Parathyroid adenoma (tissue), 2 donors: ENCODE results near the gene RNU4-1.

ENCODE experiments used
- H2AFZ ChIP-seq: fragments of 300-600 bp; sonication (generic); one replicate; pipeline ENCODE4 v1.7.0; 2017; ENCODE audit warnings: antibody characterized with exemption, mild to moderate bottlenecking
- H3K27ac ChIP-seq: fragments of 300-600 bp; sonication (generic); one replicate; pipeline ENCODE4 v1.7.0; 2017
- H3K27me3 ChIP-seq: fragments of 300-600 bp; sonication (generic); one replicate; pipeline ENCODE4 v1.7.0; 2017; ENCODE audit warnings: low read length; ENCODE audit not compliant: control insufficient read depth, insufficient read depth
- H3K36me3 ChIP-seq: fragments of 300-600 bp; sonication (generic); one replicate; pipeline ENCODE4 v1.7.0; 2017; ENCODE audit warnings: low read length; ENCODE audit not compliant: control insufficient read depth, insufficient read depth
- H3K4me1 ChIP-seq: fragments of 300-600 bp; sonication (generic); one replicate; pipeline ENCODE4 v1.7.0; 2017; ENCODE audit warnings: control low read depth
- H3K4me2 ChIP-seq: fragments of 300-600 bp; sonication (generic); one replicate; pipeline ENCODE4 v1.7.0; 2017; ENCODE audit warnings: low read length
- H3K4me3 ChIP-seq: fragments of 300-600 bp; sonication (generic); one replicate; pipeline ENCODE4 v1.7.0; 2017; ENCODE audit warnings: low read depth, low read length
- H3K79me2 ChIP-seq: fragments of 300-600 bp; sonication (generic); one replicate; pipeline ENCODE4 v1.7.0; 2017; ENCODE audit warnings: control low read depth
- H3K9ac ChIP-seq: fragments of 300-600 bp; sonication (generic); one replicate; pipeline ENCODE4 v1.7.0; 2017; ENCODE audit warnings: mild to moderate bottlenecking
- H3K9me3 ChIP-seq: fragments of 300-600 bp; sonication (generic); one replicate; pipeline ENCODE4 v1.7.0; 2017; ENCODE audit warnings: low read length; ENCODE audit not compliant: control insufficient read depth
- CTCF ChIP-seq: fragments of 300-600 bp; sonication (generic); IDR thresholded peaks from one replicate; pipeline ENCODE4 v1.7.0; 2017; ENCODE audit warnings: antibody characterized with exemption, mild to moderate bottlenecking
- donor health status: primary hyperparathyroidism.

RNU4-1 gene

GRCh38 chr12:120317224-120318105 lies 24.4 kb upstream of the RNU4-1 start:
- Histone ChIP-seq H3K79me2 (no peaks in the 10 kb centered on the region), H2AFZ (peak overlapping the region; percentile 89), H3K4me2 (peak overlapping the region; percentile 92), H3K36me3 (no peaks in the 10 kb centered on the region), H3K27ac (peak overlapping the region; percentile 84), H3K9ac (peak overlapping the region; percentile 16), H3K4me1 (peaks cover 6% of the 10 kb centered on the region), H3K4me3 (peak overlapping the region; percentile 72), H3K27me3 (no peaks in the 10 kb centered on the region), H3K9me3 (no peaks in the 10 kb centered on the region)
- peak; percentile 74 for TF ChIP-seq CTCF

- TF ChIP-seq CTCF: no peak
- H3K4me1 ChIP-seq: peaks cover 6% of the 10 kb centered on the region
- peak overlapping the region; percentile 84 for H3K27ac ChIP-seq
- peak overlapping the region; percentile 89 for H2AFZ ChIP-seq
- H3K4me2 ChIP-seq: peak overlapping the region; percentile 92
- no peaks in the 10 kb centered on the region for H3K9me3 ChIP-seq
- H3K79me2 ChIP-seq: no peaks in the 10 kb centered on the region
- H3K9ac ChIP-seq: peak overlapping the region; percentile 16
- no peaks in the 10 kb centered on the region for H3K27me3 ChIP-seq
- peak overlapping the region; percentile 72 for H3K4me3 ChIP-seq
- H3K36me3 ChIP-seq: no peaks in the 10 kb centered on the region
Observed at GRCh38 chr12:120316798-120317223, 23.8 kb upstream of the RNU4-1 start.

GRCh38 chr12:120314220-120314619 lies 21.2 kb upstream of the RNU4-1 start:
- no peaks in the 10 kb centered on the region for H3K9me3 ChIP-seq
- no peaks in the 10 kb centered on the region for H3K27me3 ChIP-seq
- no peak overlapping the region for H3K4me3 ChIP-seq
- H2AFZ ChIP-seq: no peak overlapping the region
- TF ChIP-seq CTCF: no peak
- peaks cover 6% of the 10 kb centered on the region for H3K4me1 ChIP-seq
- H3K36me3 ChIP-seq: no peaks in the 10 kb centered on the region
- H3K79me2 ChIP-seq: no peaks in the 10 kb centered on the region
- no peak overlapping the region for H3K27ac ChIP-seq
- no peak overlapping the region for H3K4me2 ChIP-seq
- H3K9ac ChIP-seq: no peak overlapping the region

GRCh38 chr12:120301962-120302815 lies 9.2 kb upstream of the RNU4-1 start, which contains the start of gene SIRT4:
TSS of gene SIRT4 (plus strand) at chr12:120302321. CDS start at chr12:120303562, 1,241 bp downstream.
- Histone ChIP-seq H3K27ac (peak within 1 kb of the TSS; percentile 34), H3K9me3 (no peaks in the 10 kb centered on the region)
- TF ChIP-seq CTCF: peak; percentile 93

More at GRCh38 chr12:120301962-120302815, 9.2 kb upstream of the RNU4-1 start, which contains the start of gene SIRT4:
- peak within 1 kb of the TSS; percentile 70 for H3K4me3 ChIP-seq
- H3K27me3 ChIP-seq: no peaks in the 10 kb centered on the region
- H2AFZ ChIP-seq: peak within 1 kb of the TSS; percentile 97
- peak within 1 kb of the TSS; percentile 77 for H3K4me2 ChIP-seq
- H3K4me1 ChIP-seq: no peaks in the 10 kb centered on the region
- peak within 1 kb of the TSS; percentile 64 for H3K9ac ChIP-seq
- H3K79me2 ChIP-seq: no peaks in the 10 kb centered on the region
- no peaks in the 10 kb centered on the region for H3K36me3 ChIP-seq
